Stimulated activated CD8-positive, alpha-beta memory T cell treated with anti-CD3 and anti-CD28 coated beads, Interleukin-12 subunit alpha, Interleukin-12 subunit beta, amount 100 ng/mL, for 1 hour (primary cell): ENCODE measurements around the gene SMOC2.

Source experiments
- DNase-seq: peaks from one replicate; pipeline ENCODE4 v3.0.0-alpha.2; 2020; ENCODE audit warnings: low read depth

Gene SMOC2

GRCh38 chr6:168440520-168441433 lies at the start of gene SMOC2:
SMOC2 (plus strand) TSS chr6:168441184; CDS start chr6:168441371, 187 bp downstream.
- no peak for DNase-seq

- no peak for DNase-seq
Observed at GRCh38 chr6:168393126-168393870, 47.7 kb upstream of the SMOC2 start.

GRCh38 chr6:168394606-168395005 lies 46.4 kb upstream of the SMOC2 start:
- no peak for DNase-seq

- DNase-seq, result no peak
Observed at GRCh38 chr6:168395983-168396382, 45.0 kb upstream of the SMOC2 start.

GRCh38 chr6:168396561-168396960 lies 44.4 kb upstream of the SMOC2 start:
- DNase-seq, result no peak

- no peak for DNase-seq
Observed at GRCh38 chr6:168397012-168397411, 44.0 kb upstream of the SMOC2 start.

GRCh38 chr6:168400037-168400436 lies 40.9 kb upstream of the SMOC2 start:
- DNase-seq, result no peak

- no peak for DNase-seq
Observed at GRCh38 chr6:168403370-168404005, 37.5 kb upstream of the SMOC2 start.

GRCh38 chr6:168404560-168404959 lies 36.4 kb upstream of the SMOC2 start:
- DNase-seq, result no peak

- no peak for DNase-seq
Observed at GRCh38 chr6:168407842-168408241, 33.1 kb upstream of the SMOC2 start.

GRCh38 chr6:168408504-168409136 lies 32.4 kb upstream of the SMOC2 start:
- DNase-seq, result no peak

- no peak for DNase-seq
Observed at GRCh38 chr6:168410035-168410434, 30.9 kb upstream of the SMOC2 start.

GRCh38 chr6:168410554-168411011 lies 30.4 kb upstream of the SMOC2 start:
- DNase-seq, result no peak

- no peak for DNase-seq
Observed at GRCh38 chr6:168411130-168411529, 29.9 kb upstream of the SMOC2 start.

- DNase-seq, result no peak
Observed at GRCh38 chr6:168411793-168412192, 29.2 kb upstream of the SMOC2 start.

- no peak for DNase-seq
Observed at GRCh38 chr6:168412456-168412855, 28.5 kb upstream of the SMOC2 start.

- DNase-seq, result no peak
Observed at GRCh38 chr6:168413018-168413720, 27.8 kb upstream of the SMOC2 start.

GRCh38 chr6:168413856-168414255 lies 27.1 kb upstream of the SMOC2 start:
- DNase-seq, result no peak

GRCh38 chr6:168414336-168415097 lies 26.5 kb upstream of the SMOC2 start:
- DNase-seq, result no peak

GRCh38 chr6:168415098-168415992 lies 25.6 kb upstream of the SMOC2 start:
- no peak for DNase-seq
